ENCODE measurements around the gene SEPTIN6.
"Not testable (repeated sequence)": the region's sequence is repeated elsewhere in the genome, so short reads cannot be mapped to it uniquely, and the experiment has no call there.

DNA sequence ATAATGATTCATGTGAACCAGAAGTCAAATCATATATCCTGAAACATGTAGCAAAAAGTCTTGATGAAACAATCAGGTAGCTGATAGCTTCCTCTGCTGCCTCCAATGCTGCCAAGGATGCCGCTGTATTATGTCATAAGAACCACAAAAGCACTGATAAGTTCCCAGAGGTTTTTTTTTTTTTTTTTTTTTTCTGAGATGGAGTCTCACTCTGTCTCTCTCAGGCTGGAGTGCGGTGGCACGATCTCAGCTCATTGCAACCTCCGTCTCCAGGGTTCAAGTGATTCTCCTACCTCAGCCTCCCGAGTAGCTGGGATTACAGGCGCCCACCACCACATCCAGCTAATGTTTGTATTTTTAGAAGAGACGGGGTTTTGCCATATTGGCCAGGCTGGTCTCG lies 8.7 kb downstream of the SEPTIN6 start:
- not testable (repeated sequence) for TF ChIP-seq POLR2A (IDR thresholded peaks at IDR 0.05)
- TF ChIP-seq, protein P1, sequence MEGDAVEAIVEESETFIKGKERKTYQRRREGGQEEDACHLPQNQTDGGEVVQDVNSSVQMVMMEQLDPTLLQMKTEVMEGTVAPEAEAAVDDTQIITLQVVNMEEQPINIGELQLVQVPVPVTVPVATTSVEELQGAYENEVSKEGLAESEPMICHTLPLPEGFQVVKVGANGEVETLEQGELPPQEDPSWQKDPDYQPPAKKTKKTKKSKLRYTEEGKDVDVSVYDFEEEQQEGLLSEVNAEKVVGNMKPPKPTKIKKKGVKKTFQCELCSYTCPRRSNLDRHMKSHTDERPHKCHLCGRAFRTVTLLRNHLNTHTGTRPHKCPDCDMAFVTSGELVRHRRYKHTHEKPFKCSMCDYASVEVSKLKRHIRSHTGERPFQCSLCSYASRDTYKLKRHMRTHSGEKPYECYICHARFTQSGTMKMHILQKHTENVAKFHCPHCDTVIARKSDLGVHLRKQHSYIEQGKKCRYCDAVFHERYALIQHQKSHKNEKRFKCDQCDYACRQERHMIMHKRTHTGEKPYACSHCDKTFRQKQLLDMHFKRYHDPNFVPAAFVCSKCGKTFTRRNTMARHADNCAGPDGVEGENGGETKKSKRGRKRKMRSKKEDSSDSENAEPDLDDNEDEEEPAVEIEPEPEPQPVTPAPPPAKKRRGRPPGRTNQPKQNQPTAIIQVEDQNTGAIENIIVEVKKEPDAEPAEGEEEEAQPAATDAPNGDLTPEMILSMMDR (IDR thresholded peaks at IDR 0.05): not testable (repeated sequence)

Data from right lobe of liver (tissue), 4 donors.